HUES6 (cell line): Measurements from ENCODE around the gene PDZD4.

Source experiments
- H3K27ac ChIP-seq: 2 replicates; pipeline ENCODE4 v1.7.0; 2013; ENCODE audit warnings: low read depth, mild to moderate bottlenecking, low read length, inconsistent platforms
- H3K27me3 ChIP-seq: 2 replicates; pipeline ENCODE4 v1.6.1; 2013; ENCODE audit warnings: low read length; ENCODE audit not compliant: control insufficient read depth, insufficient read depth
- H3K36me3 ChIP-seq: 2 replicates; pipeline ENCODE4 v1.6.1; 2013; ENCODE audit warnings: low read length; ENCODE audit not compliant: control insufficient read depth, insufficient read depth
- H3K4me1 ChIP-seq: 2 replicates; pipeline ENCODE4 v1.6.1; 2013; ENCODE audit warnings: low read length; ENCODE audit not compliant: control insufficient read depth, insufficient read depth
- H3K4me3 ChIP-seq: 2 replicates; pipeline ENCODE4 v1.5.1; 2013; ENCODE audit warnings: low read depth, low read length
- H3K9ac ChIP-seq: one replicate; pipeline ENCODE4 v1.6.1; 2013; ENCODE audit warnings: mild to moderate bottlenecking, low read length
- H3K9me3 ChIP-seq: 2 replicates; pipeline ENCODE4 v1.6.1; 2013; ENCODE audit warnings: low read depth, low read length; ENCODE audit not compliant: control insufficient read depth, insufficient read depth

PDZD4 gene

GRCh38 chrX:153873282-153874084 lies 43.1 kb upstream of the PDZD4 start:
- Histone ChIP-seq H3K27me3 (peaks cover 5% of the 10 kb centered on the region; the same call in 1 of the 2 replicates), H3K9me3 (peaks cover 15% of the 10 kb centered on the region; the same call in 1 of the 2 replicates), H3K9ac (no peak overlapping the region), H3K36me3 (peaks cover 32% of the 10 kb centered on the region), H3K27ac (no peak overlapping the region), H3K4me3 (no peak overlapping the region), H3K4me1 (peaks cover 41% of the 10 kb centered on the region)

DNA sequence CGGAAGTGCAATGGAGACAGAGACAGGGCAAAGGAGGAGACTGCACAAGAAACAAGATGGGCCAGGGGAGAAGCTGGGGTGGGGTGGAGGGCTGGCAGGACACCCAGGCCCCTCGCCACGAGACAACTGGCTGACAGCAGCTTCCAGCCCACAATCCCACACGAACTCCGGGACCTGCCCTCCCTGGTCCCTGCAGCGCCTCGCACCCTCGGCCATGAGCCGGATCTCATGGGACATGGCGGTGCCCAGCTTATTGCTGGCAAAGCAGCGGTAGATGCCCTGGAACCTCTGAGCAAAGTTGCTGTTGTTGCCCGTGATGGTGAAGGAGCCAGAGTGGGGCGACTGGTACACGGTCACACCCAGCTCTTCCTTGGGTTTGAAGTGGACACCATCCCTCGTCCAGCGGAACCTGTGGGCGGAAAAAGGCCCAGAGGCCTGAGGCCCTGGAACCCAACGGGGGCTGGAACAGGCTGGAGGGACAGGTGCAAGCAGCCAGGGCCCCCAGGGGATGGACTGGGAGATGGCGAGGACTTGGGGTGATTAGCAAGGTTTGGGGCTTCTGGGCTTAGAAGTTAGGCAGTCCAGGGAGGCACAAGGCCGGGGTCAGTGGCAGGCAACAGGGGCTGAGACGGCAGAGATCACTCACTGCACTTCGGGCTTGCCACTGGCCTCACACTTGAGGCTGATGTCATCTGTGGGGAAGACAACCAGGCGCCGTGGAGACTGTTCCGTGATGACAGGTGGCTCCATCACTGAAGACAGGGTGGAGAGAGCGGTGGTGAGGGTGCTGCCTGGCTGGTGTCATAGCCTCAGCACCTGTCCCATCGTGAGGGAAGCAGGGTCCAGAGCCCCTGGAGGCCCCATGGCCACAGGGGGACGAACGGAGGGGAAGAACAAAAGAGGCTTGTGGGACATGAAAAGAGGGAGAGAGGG lies 41.9 kb upstream of the PDZD4 start:
- Histone ChIP-seq H3K4me1 (peaks cover 29% of the 10 kb centered on the region), H3K9ac (no peak overlapping the region), H3K4me3 (no peak overlapping the region), H3K9me3 (peaks cover 27% of the 10 kb centered on the region; the same call in 1 of the 2 replicates), H3K27ac (no peak overlapping the region), H3K27me3 (no peaks in the 10 kb centered on the region), H3K36me3 (peaks cover 44% of the 10 kb centered on the region)

DNA sequence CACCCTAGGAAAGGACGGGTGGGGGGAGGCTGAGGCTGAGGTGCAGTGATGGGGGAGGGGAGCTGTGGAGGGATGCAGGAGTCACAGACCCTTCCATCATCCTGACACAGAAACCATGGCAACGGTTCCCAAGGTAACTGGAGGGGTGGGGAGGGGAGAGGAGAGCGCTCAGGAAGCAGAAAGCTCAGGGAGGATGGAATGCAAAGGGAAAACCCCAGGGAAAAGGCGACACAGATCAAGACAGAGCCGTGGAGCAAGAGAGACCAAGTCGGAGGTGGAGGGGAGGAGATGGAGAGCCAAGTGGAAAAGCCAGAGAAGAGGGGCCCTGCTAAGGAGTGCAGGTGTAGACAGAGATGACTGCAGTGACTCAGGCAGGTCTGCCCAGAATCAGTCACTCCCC lies 41.1 kb upstream of the PDZD4 start:
- Histone ChIP-seq H3K4me1 (peaks cover 29% of the 10 kb centered on the region), H3K27me3 (no peaks in the 10 kb centered on the region), H3K36me3 (peaks cover 52% of the 10 kb centered on the region), H3K4me3 (no peak overlapping the region), H3K9ac (no peak overlapping the region), H3K9me3 (peaks cover 28% of the 10 kb centered on the region; the same call in 1 of the 2 replicates), H3K27ac (no peak overlapping the region)

- Histone ChIP-seq H3K36me3 (peaks cover 57% of the 10 kb centered on the region), H3K4me3 (no peak overlapping the region), H3K9ac (no peak overlapping the region), H3K27me3 (no peaks in the 10 kb centered on the region), H3K9me3 (peaks cover 28% of the 10 kb centered on the region; the same call in 1 of the 2 replicates), H3K27ac (no peak overlapping the region), H3K4me1 (peaks cover 25% of the 10 kb centered on the region; the same call in 1 of the 2 replicates)
Observed at GRCh38 chrX:153870791-153871360, 40.5 kb upstream of the PDZD4 start.

GRCh38 chrX:153870288-153870690 lies 39.9 kb upstream of the PDZD4 start:
- no peaks in the 10 kb centered on the region for H3K27me3 ChIP-seq
- peaks cover 63% of the 10 kb centered on the region for H3K36me3 ChIP-seq
- H3K9me3 ChIP-seq: peaks cover 28% of the 10 kb centered on the region; the same call in 1 of the 2 replicates
- H3K9ac ChIP-seq: no peak overlapping the region
- no peak overlapping the region for H3K27ac ChIP-seq
- no peak overlapping the region for H3K4me3 ChIP-seq
- H3K4me1 ChIP-seq: peaks cover 25% of the 10 kb centered on the region; the same call in 1 of the 2 replicates

DNA sequence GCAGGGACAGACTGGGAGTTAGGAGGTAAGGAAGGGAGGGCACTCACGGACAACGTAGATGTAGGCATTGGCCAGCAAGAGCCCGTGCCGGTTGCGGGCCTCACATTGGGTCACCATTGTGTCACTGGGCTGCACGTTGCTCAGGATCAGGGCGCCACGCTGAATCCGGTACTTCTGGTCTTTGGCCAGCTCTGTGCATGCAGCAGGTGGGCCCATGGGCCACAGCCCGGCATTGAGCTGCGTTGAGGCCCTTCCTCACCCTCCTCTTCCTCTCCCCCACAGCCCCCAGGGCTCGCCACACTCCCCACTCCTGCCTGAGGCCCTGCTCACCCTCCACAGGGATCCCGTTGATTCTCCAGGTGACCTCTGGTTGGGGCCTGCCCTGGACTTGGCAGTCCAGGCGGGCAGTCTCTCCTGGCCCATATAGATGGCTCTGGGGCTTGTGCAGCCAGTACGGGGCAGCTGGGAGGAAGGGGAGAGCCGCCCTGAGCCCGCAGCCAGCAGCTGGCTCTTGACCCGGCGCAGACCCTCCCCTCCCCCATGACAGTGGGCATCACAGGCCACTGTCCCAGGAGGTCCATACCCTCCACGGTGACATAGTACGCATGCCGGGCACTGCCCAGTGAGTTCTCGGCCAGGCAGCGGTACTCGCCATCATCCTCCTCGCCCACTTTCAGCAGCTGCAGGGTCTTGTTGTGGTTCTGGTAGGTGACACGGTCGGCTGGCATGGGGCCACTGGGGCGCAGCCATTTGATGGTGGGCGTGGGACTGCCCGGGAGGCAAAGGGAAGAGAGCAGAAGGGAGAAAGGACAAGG lies 39.3 kb upstream of the PDZD4 start:
- Histone ChIP-seq H3K9me3 (peaks cover 32% of the 10 kb centered on the region; the same call in 1 of the 2 replicates), H3K27ac (no peak overlapping the region), H3K4me1 (peaks cover 20% of the 10 kb centered on the region; the same call in 1 of the 2 replicates), H3K27me3 (no peaks in the 10 kb centered on the region), H3K9ac (no peak overlapping the region), H3K4me3 (no peak overlapping the region), H3K36me3 (peaks cover 68% of the 10 kb centered on the region)

DNA sequence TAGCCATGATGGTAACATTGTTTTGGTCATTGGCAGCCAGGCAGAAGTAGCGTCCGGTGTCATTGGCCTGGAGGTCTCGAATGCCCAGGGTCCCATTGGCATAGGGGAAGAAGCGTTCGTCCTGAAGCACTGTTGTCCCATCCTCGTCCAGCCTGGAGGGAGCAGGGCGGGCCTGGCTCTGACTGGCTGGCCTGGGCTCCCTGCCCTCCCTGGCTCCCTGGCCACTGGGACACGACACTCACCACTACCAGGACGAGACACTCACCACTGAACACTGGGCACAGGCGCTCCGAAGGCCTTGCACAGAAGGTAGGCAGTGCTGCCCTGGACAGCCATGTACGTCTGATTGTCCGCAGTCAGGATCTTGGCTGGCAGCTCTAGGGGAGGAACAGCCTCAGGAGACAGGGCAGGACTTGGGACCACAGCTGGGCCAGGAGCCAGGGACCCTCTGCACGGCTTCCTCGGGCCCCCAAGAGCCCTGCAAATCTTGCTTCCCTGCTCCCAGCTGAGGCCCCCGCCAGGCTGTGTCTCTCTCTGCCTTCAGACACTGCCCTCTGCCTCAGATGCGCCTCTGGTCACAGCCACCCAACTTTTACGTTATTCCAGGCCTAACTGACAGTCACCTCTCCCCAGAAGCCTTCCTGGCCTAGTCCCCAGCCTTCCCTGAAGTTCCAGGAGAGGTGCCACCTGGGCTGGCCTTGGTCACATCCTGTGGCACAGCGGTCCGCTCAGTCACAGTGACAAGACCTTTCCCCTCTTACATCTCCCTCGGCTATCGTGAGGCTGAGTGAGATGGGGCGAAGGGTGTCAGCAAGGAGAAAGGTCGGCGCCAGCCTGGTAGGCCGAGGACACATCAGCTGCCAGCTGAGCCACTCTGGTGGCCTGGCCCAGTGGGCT lies 38.5 kb upstream of the PDZD4 start:
- no peak overlapping the region for H3K9ac ChIP-seq
- H3K9me3 ChIP-seq: peaks cover 32% of the 10 kb centered on the region; the same call in 1 of the 2 replicates
- H3K36me3 ChIP-seq: peaks cover 71% of the 10 kb centered on the region
- no peak overlapping the region for H3K4me3 ChIP-seq
- peaks cover 12% of the 10 kb centered on the region; the same call in 1 of the 2 replicates for H3K4me1 ChIP-seq
- no peak overlapping the region for H3K27ac ChIP-seq
- H3K27me3 ChIP-seq: no peaks in the 10 kb centered on the region

DNA sequence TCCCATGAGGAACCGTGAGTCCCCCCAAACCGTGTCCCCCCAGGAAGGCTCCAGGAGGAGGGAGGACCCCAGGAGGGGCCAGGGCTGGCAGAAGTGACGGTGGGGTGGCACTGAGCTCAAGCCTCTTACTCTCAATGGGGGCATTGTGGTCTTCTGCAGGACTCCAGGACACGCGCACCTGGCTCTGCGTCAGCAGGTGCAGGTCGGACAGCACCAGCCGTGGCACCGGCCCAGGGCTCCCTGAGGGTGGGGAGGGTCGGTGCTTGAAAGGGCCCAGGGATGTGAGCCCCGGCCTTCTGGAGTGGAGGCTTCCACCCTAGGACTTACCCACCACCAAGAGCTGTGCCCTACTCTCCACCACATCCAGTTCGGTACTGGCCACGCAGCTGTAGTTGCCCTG lies 37.3 kb upstream of the PDZD4 start:
- H3K9me3 ChIP-seq: peaks cover 32% of the 10 kb centered on the region; the same call in 1 of the 2 replicates
- peaks cover 70% of the 10 kb centered on the region for H3K36me3 ChIP-seq
- H3K9ac ChIP-seq: no peak overlapping the region
- peaks cover 12% of the 10 kb centered on the region for H3K4me1 ChIP-seq
- no peak overlapping the region for H3K27ac ChIP-seq
- H3K4me3 ChIP-seq: no peak overlapping the region
- no peaks in the 10 kb centered on the region for H3K27me3 ChIP-seq

- H3K4me3 ChIP-seq: no peak overlapping the region
- peaks cover 35% of the 10 kb centered on the region; the same call in 1 of the 2 replicates for H3K9me3 ChIP-seq
- peaks cover 16% of the 10 kb centered on the region for H3K4me1 ChIP-seq
- no peak overlapping the region for H3K9ac ChIP-seq
- no peak overlapping the region for H3K27ac ChIP-seq
- peaks cover 69% of the 10 kb centered on the region for H3K36me3 ChIP-seq
- H3K27me3 ChIP-seq: no peaks in the 10 kb centered on the region
Observed at GRCh38 chrX:153867139-153867538, 36.8 kb upstream of the PDZD4 start.
